Stimulated activated CD8-positive, alpha-beta memory T cell treated with anti-CD3 and anti-CD28 coated beads, Interleukin-4, amount 100 ng/mL, for 1 hour (primary cell): ENCODE measurements around the gene GPATCH2L.

Source experiments
- DNase-seq, 2 donors: peaks; one replicate each; pipeline ENCODE4 v3.0.0-alpha.2; 2020; ENCODE audit warnings: low read depth in 2 of 2, low spot score in 1 of 2

The GPATCH2L gene

GRCh38 chr14:76136476-76137110, 15.1 kb upstream of the GPATCH2L start:
- DNase-seq = no peak

DNA sequence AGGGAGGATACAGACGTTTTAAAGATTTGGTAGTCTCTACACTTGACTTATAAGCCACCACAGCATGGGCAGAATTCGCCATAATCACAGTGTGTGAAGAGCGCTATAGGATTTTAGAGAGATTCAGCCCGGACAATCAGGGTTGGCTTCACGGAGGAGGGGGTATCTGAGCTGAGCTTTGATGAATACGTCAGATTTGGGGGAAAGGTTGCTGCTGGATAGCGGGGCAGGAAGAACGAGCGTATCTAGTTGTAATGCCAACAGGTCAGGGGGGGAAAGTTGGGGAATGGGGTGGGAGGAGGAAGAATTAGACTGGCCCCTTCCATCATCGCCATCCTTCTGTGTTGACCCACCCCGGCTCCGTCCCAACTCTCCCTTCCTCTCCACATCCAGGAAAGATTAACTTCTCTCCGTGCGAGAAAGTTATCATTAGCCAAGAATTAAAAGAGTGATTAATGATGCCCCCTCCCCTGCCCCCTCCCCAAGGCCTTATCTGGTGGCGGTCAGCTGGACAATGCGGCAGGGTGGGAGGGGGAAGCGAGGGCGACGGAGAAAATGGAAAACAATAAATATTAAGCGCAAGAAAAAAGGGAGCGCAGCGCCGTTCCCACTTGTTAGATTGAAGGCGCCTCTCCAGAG, 13.5 kb upstream of the GPATCH2L start:
- no peak for DNase-seq

DNA sequence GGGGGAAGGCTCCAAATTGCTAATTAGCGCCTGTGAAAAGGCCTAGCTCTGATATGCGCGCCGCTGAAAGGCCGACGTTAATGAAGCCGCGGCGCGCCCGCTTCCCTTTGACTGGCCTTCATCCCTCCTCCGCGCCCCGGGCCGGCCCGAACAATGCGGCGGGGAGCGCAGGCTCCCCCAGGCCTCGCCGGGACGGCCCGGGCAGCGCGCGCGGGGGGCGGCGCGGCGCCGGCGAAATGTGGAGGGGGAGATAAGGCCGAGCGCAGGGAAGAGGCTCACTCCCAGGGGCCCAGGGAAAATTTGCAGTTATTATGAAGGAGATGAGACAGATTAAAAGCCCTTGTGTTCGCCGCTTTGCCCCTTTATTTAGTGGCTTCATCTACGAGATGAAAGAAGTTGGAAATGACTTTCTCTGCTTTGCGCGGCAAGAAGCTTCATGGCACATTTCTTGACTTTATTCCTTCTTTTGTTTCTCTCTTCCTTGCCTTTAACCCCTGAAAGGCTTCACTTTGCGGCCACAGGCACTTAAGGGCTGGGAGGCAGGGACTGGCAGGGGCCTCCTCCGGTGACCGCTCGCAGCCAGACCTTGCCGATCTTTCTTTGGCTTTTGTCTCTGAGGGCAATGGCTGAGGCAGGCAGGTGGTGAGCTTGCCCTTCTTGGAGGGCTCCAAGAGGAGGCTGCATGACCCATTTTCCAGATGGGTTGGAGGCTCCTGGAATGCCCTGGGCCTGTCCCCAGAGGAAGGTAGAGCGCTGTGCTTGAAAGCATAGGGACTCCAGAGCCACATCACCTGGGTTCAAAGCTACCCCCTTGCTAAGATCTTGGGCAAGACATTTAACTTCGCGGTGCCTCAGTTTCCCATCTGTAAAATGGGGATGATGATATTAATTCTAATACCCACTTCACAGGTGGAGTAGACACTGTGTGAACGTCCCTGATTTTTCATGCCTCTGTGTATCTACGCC, 12.7 kb upstream of the GPATCH2L start:
- no peak for DNase-seq

GRCh38 chr14:76143642-76144041, 8.1 kb upstream of the GPATCH2L start:
- no peak for DNase-seq

GRCh38 chr14:76146976-76147375, 4.7 kb upstream of the GPATCH2L start:
- DNase-seq = no peak

- DNase-seq = no peak
Measured at GRCh38 chr14:76149196-76149595, 2.5 kb upstream of the GPATCH2L start.

DNA sequence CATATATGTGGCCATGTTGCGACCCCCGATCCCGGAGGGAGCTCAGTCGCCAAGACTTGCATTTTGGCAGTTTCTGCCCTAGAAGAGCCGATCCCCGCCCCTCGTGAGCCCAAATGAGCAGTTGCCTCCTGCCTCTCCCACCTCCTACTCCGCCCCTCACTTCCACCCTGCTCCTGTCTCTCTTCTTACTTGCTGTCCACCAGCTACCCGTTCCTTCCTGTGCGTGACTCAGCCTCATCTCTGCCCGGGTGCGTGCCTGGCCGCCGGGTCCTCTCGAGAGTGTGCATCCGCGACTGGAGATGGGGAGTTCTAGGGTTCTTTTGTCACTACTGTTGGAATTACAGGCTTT, 585 bp downstream of the GPATCH2L start:
- peak; percentile 45 to 49 for DNase-seq

- no peak for DNase-seq
Measured at GRCh38 chr14:76153919-76154318, 2.2 kb downstream of the GPATCH2L start.

DNA sequence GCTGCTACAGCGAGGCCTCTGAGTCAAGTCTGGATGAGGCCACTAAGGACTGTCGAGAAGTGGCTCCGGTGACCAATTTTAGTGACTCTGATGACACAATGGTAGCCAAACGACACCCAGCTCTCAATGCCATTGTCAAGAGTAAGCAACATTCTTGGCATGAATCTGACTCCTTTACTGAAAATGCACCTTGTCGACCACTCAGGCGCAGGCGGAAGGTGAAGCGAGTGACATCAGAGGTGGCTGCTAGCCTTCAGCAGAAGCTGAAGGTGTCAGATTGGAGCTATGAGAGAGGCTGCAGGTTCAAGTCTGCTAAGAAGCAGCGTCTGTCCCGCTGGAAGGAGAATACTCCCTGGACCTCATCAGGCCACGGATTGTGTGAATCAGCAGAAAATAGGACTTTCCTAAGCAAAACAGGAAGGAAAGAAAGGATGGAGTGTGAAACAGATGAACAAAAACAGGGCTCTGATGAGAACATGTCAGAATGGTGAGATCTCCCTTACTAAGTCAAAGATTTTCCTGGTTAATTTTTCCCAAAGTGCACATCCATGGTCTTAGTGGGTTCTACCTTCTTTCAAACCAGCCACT, 2.9 kb downstream of the GPATCH2L start:
- no peak for DNase-seq

DNA sequence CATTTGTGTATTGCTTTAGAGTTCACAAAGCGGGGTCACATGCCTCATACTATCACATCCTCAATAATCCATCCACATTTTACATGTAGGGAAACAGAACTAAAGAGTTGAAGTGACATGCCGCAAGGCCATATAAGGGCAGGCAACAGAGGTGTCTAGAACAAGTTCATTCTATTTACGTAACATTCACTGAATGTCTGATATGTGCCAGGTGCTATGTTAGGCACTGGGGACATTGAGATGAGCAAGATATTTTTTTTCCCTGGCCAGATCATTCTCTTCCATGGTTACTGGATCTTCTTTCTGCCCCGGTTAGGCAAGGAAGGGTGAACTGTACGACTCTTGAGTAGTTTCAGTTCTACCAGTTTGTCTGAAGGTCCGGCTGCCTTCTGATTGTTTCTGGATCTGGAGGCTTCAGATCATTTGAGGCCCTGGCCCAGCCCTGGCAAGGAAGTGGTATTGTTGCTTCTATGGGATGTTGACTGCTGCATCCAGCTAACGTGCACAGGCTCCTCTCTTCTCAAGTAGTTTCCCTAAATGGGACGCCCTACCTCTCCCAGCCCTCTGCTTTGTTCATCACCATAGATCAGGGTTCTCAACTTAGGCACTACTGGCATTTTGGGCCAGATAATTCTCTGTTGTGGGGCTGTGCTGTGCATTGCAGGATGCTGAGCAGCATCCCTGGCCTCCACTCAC, 12.1 kb downstream of the GPATCH2L start:
- DNase-seq = no peak

DNA sequence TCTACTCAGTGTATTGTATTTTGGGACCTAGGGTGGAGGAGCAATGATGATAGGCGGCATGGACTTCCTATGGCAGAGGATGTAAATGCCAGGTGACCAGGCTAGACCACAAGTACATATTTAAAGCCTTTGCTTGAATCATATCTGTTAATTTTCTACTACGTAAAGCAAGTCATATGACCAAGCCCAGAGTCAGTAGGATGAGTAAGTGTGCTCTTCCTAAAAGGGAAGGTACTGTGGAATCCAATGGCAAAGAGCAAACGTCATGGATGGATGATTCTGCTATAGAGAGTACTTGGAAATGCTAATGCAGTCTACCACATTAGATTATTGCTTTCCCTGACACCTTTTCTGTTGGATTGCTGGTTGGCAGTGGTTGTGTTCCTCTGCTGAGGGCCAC, 16.8 kb downstream of the GPATCH2L start:
- no peak for DNase-seq

DNA sequence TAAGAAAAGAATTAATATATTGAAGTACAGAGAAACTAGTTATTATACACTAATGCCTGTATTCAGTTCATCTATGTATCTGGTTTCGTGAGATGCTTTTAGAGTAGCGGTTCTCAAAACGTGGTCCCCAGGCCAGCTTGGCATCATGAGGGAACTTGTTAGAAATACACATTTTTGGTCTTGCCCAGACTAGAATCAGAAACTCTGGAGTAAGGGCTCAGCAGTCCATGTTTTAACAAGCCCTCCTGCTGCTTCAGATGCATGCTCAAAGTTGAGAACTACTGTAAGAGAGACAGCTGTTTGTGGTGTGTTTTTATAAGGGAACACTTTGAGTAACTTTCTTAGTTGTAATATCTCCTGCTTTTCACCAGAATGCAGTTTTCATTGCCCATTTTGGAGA, 18.1 kb downstream of the GPATCH2L start:
- DNase-seq = no peak

DNA sequence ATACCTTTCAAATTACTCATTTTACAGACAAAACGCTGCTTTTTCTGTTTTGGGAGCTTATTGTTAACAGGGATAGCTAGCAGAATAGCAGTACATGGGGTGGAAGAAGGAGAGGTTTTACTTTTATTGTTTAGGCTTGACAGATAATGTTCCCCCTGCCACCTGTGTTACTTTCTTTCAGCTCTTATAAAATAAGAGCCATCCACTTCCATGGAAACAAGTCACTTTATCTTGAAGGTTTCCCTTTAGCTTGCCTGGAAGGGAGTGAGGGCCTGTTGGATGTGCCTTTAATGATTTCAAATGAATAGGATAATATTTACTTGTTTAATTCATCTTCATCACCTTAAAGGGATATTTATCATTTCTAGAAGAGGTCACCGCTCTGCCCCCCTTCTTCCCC, 23.3 kb downstream of the GPATCH2L start:
- DNase-seq = no peak

DNA sequence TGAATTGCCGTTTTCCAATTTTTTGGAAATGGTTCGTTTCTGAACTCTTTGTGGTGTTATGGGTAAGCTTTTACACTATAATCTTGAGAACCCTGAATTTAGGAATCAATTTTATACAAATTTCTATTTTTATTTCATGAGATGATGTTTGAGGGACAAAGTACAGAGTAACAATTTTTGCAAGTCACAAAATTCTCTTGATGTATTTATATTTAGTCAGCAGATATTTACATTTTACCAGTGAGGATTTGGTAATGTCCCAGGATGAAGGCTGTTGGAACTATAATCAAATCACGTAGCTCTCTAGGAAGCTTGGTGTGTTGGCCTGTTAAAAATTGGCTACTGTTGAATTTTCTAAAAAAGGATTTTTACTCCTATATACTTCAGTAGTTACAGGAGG, 24.2 kb downstream of the GPATCH2L start:
- DNase-seq = no peak

GRCh38 chr14:76181546-76181945, 29.8 kb downstream of the GPATCH2L start:
- no peak for DNase-seq

GRCh38 chr14:76186308-76187027, 34.7 kb downstream of the GPATCH2L start:
- no peak for DNase-seq

GRCh38 chr14:76191297-76191696, 39.6 kb downstream of the GPATCH2L start:
- DNase-seq = no peak

- no peak for DNase-seq
Measured at GRCh38 chr14:76193696-76194095, 42.0 kb downstream of the GPATCH2L start.

- DNase-seq = no peak
Measured at GRCh38 chr14:76194327-76194726, 42.6 kb downstream of the GPATCH2L start.

DNA sequence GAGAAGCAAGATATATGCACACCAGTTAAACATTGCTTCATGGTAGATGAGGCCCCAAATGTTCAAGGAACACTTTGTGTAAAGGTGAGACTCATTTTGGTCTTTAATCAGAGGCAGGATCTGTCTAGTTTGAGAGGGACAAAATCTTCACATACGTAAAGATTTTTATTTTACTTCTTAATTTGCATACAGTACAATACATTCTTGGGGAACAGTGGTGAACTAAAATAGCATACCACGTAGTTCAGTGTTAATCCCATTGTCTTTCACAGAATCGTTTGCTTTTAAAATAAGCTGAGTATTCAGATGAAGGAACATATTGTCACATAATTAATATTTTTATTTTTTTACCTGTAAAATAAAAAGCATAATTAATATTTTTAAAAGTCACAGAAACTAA, 43.3 kb downstream of the GPATCH2L start:
- DNase-seq = no peak
